NCI-H2029 treated with DMSO at 0.1 percent for 48 hours (cell line): Measurements from ENCODE around the gene PARD6B.

ENCODE experiments used
- DNase-seq: peaks from one replicate; lab custom pipeline; 2025; lab: John Stamatoyannopoulos, UW

PARD6B gene

GRCh38 chr20:50724112-50724725 lies 7.2 kb upstream of the PARD6B start:
- no peak for DNase-seq

DNA sequence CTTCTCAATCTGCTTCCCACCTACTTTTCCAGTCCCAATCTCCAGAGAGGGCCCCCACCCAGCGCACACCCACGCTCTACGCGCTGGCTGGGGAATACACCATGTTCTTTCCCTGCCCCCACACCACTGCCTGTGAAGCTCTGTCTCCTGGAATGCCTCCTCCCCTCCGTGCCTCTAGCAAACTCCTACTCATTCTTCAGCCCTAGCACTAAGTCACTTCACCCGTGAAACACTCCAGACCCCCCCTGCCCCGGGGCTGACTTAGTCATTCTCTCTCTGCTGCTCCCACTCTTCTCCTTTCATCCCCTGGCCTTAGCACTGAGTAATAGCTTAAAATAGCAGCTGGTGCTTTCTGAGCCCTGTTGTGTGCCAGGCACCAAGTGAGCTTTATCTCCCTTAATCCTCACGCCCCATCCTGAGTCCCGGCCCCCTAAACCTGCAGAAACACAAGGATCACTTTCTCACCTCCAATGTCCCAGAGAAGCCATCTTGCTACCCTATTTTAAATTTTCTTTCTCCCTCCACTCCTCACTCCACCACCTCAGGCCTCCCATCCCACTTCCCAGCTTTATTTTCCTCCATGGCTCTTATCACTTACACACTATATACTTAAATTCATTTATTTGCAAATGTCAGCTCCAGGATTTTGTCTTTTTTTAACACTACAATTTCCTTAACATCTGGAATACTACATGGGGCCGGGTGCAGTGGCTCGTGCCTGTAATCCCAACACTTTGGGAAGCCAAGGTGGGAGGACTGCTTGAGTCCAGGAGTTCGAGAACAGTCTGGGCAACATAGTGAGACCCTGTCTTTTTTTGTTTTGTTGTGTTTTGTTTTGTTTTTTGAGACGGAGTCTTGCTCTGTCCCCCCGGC lies 6.3 kb upstream of the PARD6B start:
- DNase-seq, result no peak

- DNase-seq, result no peak
Observed at GRCh38 chr20:50725724-50726005, 5.7 kb upstream of the PARD6B start.

- DNase-seq, result no peak
Observed at GRCh38 chr20:50726955-50727791, 4.2 kb upstream of the PARD6B start.

DNA sequence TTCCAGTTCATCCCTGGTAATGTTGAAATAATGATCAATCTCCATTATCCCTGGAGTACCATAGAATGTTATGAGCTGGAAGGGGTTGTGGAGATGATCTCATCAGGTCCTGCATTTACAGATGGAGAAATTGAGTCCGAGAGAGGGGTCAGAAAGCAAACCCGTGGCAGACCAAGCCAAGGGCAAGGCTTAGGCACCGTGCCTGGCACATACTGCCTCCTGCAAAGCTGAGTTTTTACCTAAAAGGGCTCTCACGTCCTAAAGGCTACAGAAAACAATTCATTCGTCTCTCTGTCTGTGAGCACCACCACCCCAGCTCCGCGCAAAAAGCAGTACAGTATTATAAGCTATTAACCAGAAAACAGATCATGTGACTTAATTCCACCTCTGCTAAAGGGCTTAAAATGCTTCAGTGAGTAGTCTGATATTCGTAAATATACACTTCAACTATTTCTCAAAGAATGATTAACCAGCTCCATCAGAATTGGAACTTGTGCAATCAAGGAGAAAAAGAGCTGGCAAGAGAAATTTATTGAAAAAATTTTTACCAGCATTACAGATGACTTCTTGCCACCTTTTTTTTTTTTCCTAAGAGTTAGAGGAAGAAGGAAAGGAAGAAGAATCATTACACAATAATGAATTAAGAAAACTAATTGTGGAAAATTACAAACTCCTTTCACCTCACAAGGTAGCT lies 3.4 kb upstream of the PARD6B start:
- no peak for DNase-seq

DNA sequence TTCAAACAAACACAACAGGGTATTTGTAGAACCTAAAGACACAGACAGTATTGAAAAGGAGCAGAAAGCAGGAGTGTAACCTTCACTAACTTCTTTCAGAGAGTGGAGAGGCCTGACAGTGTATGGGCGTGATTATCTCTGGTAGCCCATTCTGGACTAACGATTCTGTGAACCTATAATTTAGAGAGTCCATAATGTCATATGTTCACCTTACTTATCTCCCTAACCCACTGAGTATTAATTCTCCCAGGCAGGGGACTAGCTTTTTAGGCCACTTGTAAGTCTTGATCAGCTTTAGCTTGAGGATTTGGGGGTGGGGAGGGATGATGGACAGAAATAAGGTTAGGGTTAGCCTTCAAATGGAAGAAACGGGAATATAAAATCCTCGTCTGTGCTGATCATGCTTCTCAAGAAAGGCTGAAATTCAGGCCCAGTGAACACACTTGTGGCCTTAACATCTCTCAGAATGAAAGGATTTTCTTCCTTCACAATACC lies 2.8 kb upstream of the PARD6B start:
- no peak for DNase-seq

- no peak for DNase-seq
Observed at GRCh38 chr20:50728981-50729874, 2.2 kb upstream of the PARD6B start.

- DNase-seq, result no peak
Observed at GRCh38 chr20:50729901-50730764, 1.2 kb upstream of the PARD6B start.

DNA sequence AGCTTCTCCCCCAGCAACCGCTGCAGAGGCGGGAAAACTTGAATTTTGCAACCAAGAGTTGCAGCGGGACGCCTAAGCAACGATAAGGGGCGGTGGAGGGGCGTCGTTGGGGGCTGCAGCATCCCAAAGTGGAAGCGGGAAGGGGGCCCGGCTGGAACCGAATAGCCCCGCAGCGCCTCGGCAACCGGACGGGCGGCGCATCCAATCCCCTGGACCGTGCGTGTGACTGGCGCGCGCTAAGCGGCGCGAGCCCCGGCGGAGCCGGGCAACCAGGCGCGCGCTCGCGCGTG lies 670 bp upstream of the PARD6B start:
- no peak for DNase-seq

DNA sequence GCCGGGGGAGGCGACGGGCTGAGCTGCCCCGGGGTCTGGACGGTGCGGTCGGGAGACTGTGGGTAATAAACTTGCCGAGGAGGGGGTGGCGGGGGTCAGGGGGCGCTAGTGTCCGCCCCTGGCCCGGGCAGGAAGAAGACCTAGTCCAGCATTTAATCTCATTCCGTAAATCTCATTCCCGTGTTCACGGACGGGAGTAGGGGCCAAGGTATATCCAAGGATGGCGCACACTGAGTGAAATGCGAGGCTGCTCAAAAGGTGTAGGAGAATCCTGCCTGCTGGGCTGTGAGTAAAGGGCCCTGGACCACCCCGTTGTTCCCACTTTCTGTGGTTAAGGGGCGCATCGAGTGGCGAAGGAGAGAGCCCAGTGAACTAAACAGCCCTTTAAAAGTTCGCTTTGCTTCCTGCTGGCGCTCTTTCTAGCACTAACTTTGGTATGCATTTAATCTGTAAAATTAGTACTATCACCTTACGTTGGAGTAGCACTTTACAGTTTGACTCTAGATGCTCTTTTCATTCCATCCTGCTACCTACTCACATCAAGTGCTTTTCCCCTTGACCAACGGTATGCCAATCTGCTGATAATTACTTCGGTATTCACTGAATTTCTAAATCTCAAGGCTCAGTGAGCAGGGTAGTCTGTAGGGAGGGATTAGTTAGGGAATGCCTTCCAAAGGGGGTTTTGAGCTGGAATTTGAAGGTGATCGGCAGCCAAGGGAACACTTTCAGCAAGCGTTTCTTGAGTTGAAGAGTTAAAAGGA lies 730 bp downstream of the PARD6B start:
- DNase-seq, result no peak

GRCh38 chr20:50733644-50734349 lies 2.4 kb downstream of the PARD6B start:
- no peak for DNase-seq

DNA sequence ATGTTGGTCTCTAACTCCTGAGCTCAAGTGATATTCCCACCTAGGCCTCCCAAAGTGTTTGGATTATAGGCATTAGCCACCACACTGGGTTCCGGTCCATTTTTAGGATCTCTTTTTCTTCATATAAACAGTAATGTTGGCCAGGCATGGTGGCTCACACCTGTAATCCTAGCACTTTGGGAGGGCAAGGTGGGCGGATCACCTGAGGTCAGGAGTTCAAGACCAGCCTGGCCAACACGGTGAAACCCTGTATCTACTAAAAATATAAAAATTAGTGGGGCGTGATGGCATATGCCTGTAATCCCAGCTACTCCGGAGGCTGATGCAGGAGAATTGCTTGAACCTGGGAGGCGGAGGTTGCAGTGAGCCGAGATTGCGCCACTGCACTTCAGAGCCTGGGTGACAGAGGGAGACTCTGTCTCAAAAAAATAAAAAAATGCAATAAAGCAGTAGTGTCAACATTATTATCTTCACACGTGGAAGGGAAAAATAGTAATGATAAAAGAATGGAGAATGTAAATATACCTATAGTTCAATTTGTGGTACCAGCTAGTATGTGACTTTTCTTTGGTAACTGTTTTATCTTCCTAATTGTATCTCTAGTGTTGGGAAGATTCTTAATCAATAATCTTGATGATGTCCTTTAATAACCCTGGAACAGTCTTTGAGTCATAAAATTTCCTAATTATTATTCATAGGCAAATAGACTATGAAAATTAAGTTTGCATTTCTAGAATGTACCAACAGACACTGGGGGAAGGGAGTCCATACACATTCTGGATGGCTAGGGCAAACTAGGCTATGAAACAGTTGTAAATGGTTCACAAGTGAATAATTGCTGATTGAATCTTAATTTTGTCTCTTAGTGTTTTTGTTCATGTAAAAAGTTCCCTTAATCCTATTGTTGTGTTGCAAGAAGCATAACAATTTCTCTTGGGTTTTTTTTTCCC lies 3.6 kb downstream of the PARD6B start:
- DNase-seq, result no peak

GRCh38 chr20:50735813-50736212 lies 4.4 kb downstream of the PARD6B start:
- DNase-seq, result no peak

DNA sequence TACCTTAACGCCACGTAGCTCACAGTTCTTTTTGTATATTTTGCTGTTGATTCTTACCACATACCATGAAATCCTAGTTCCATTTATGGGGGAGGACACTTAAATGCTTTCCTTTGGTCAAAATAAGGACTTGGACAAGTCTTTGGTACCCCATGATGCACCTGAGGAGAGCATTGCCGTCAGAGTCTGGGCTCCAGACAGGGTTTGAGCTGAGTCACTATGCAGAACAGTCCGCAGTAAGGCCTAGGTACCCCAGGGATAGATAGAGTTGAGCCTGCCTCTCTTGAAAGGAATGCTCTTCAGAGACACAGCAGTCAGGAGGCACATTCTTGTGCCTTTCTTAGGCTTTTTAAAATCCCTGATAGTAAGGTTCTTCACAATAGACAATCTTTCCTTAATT lies 6.0 kb downstream of the PARD6B start:
- DNase-seq, result no peak

DNA sequence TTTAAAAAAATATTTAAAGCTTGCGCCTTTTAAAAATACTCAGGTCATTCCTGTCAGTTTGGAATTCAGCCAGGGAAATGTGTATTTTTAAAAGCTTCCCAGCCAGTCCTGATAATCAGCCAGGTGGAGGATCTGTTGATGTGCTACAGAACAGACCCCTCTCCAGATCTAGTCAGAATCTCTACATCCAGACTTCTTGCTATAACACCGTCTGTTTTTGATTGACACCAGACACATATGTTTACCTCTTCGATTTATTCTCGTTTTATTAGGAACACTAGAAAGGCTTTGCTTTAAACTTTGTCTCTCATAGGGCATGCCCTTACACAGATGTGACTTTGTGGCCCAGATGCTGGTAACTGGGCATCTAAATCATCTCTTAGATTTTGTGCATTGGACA lies 11.7 kb downstream of the PARD6B start:
- DNase-seq, result no peak

DNA sequence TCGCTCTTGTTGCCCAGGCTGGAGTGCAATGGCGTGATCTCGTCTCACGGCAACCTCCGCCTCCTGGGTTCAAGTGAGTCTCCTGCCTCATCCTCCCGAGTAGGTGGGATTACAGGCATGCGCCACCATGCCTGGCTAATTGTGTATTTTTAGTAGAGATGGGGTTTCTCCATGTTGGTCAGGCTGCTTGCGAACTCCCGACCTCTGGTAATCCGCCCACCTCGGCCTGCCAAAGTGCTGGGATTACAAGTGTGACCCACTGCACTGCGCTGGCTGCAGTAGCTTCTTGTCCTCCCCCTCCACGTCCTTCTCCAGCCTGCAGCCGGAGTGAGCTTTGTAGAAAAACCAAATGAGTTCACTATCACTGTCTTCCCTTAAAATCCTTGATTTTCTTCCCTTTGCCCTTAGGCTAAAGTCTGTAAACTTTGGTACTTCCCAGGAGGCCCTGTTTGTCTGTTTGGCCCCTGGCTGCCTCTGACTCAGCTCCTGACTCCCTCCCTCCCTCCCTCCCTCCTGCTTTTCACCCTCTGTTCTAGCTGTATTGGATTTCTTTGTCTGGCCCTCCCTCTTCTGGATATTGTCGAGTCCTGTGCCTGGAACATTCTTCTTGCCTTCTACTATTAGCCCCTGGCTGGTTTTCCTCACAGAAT lies 12.9 kb downstream of the PARD6B start:
- DNase-seq, result no peak

DNA sequence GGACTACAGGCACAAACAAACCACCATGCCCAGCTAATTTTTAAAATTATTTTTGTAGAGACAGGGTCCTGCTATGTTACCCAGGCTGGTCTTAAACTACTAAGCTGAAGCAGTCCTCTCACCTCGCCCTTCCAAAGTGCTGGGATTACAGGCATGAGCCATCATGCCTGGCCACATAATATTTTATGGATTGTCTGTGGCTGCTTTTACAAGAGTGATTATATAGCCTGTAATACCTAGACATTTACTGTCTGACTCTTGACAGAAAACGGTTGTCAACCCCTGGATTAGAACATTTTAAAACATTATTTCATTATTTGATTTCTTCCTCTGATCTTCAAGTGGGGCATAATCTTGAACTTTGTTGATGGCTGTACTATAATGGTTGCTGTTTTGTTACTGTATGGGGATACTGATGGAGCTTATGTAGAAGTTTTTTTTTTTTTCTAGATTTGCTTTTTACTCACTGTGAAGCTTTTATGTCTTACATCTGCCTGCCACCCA lies 14.3 kb downstream of the PARD6B start:
- no peak for DNase-seq
